HFFc6 (cell line): Measurements from ENCODE around the gene HLA-DOB. TPM values are rescaled to one million over a fixed set of nuclear protein-coding genes. Genes with fewer than 3 reads are reported as not detected.

ENCODE experiments used
- DNase-seq: peaks from one replicate; pipeline ENCODE4 v3.0.0-alpha.2; 2018
- H3K27ac Mint-ChIP-seq: 2 replicates; pipeline ENCODE4 v1.8.0; 2020; ENCODE audit warnings: mild to moderate bottlenecking, mixed read lengths
- H3K27me3 Mint-ChIP-seq: 2 replicates; pipeline ENCODE4 v1.8.0; 2021; ENCODE audit warnings: mild to moderate bottlenecking, moderate library complexity, mixed read lengths; ENCODE audit not compliant: insufficient read depth
- H3K36me3 Mint-ChIP-seq: 2 replicates; pipeline ENCODE4 v1.8.0; 2021; ENCODE audit warnings: low read depth, mixed read lengths
- H3K4me1 Mint-ChIP-seq: 2 replicates; pipeline ENCODE4 v1.8.0; 2020; ENCODE audit warnings: low read depth, mixed read lengths
- H3K4me3 Mint-ChIP-seq: 2 replicates; pipeline ENCODE4 v1.8.0; 2020; ENCODE audit warnings: mild to moderate bottlenecking, moderate library complexity, mixed read lengths
- H3K9me3 Mint-ChIP-seq: 2 replicates; pipeline ENCODE4 v1.8.0; 2020; ENCODE audit warnings: mild to moderate bottlenecking, mixed read lengths
- total RNA-seq, 6 experiments: library from RNA; stranded (reverse); fragmentation: NEBNext Ultra II Directional; extraction: Animal tissue kit (Norgen Biotek cat#: 25700); gene quantifications; 2 replicates in 1 of 6; 3 replicates in 5 of 6; pipeline ENCODE4 v1.2.3, GENCODE V29; 2021
- TF ChIP-seq, protein P1 (sequence below): fragments of 200-600 bp; sonication (generic); IDR thresholded peaks from 2 replicates; pipeline ENCODE4 v1.5.0; 2021; ENCODE audit warnings: antibody characterized with exemption, mild to moderate bottlenecking

The HLA-DOB gene
- total RNA-seq, 6 experiments from 2014 or later, result 0.14 to 0.28 TPM; not detected in 4

GRCh38 chr6:32837651-32838113 is 20.9 kb upstream of the HLA-DOB start:
- Mint-ChIP-seq H3K36me3 (peaks cover 22% of the 10 kb centered on the region), H3K27me3 (peaks cover 1% of the 10 kb centered on the region; the same call in 1 of the 2 replicates), H3K4me3 (peak overlapping the region; percentile 88), H3K9me3 (no peaks in the 10 kb centered on the region), H3K4me1 (peaks cover 34% of the 10 kb centered on the region), H3K27ac (peak overlapping the region; percentile 85)
- no peak for DNase-seq
- TF ChIP-seq, protein P1, sequence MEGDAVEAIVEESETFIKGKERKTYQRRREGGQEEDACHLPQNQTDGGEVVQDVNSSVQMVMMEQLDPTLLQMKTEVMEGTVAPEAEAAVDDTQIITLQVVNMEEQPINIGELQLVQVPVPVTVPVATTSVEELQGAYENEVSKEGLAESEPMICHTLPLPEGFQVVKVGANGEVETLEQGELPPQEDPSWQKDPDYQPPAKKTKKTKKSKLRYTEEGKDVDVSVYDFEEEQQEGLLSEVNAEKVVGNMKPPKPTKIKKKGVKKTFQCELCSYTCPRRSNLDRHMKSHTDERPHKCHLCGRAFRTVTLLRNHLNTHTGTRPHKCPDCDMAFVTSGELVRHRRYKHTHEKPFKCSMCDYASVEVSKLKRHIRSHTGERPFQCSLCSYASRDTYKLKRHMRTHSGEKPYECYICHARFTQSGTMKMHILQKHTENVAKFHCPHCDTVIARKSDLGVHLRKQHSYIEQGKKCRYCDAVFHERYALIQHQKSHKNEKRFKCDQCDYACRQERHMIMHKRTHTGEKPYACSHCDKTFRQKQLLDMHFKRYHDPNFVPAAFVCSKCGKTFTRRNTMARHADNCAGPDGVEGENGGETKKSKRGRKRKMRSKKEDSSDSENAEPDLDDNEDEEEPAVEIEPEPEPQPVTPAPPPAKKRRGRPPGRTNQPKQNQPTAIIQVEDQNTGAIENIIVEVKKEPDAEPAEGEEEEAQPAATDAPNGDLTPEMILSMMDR, result no peak

DNA sequence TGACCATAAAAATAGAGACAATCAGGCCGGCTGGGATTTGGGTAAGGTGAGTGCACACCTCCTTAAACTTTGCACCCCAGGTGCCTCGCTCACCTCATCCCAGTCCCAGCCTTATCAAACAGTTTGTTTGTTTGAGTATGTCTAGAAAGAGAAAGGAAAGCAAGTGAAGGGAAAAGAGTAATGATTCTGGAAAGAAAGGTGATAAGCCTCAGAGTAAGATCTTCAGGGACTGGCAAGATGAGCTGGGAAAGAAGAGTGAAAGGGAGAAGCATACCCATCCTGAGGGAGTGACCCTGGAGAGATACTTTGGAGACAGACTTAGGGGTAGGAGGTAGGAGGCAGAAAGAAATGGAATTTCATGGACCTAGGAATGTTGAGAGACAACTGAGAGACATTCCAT is 20.1 kb upstream of the HLA-DOB start:
- Mint-ChIP-seq H3K4me3 (peak overlapping the region; percentile 88), H3K27me3 (peaks cover 1% of the 10 kb centered on the region; the same call in 1 of the 2 replicates), H3K4me1 (peaks cover 26% of the 10 kb centered on the region), H3K27ac (peak overlapping the region; percentile 85), H3K36me3 (peaks cover 17% of the 10 kb centered on the region), H3K9me3 (no peaks in the 10 kb centered on the region)
- no peak for DNase-seq
- TF ChIP-seq, protein P1, result no peak

- TF ChIP-seq, protein P1, result no peak
- no peak for DNase-seq
- H3K4me1 Mint-ChIP-seq, result peaks cover 23% of the 10 kb centered on the region
- no peaks in the 10 kb centered on the region for H3K9me3 Mint-ChIP-seq
- no peak overlapping the region for H3K27ac Mint-ChIP-seq
- H3K4me3 Mint-ChIP-seq, result no peak overlapping the region
- H3K27me3 Mint-ChIP-seq, result peaks cover 1% of the 10 kb centered on the region; the same call in 1 of the 2 replicates
- H3K36me3 Mint-ChIP-seq, result 0 out of 2 replicates have a peak, but pooled peaks cover 7% of the 10 kb centered on the region
Observed at GRCh38 chr6:32835167-32835893, 18.5 kb upstream of the HLA-DOB start.

DNA sequence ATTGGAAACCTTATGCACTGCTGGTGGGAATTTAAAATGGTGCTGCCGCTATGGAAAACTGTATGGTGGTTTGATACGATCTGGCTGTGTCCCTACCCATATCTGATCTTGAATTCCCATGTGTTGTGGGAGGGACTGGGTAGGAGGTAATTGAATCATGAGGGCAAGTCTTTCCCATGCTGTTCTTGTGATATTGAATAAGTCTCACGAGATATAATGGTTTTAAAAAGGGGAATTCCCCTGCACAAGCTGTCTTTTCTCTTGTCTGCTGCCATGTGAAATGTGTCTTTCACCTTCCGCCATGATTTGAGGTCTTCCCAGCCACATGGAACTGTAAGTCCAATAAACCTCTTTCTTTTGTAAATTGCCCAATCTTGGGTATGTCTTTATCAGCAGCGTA is 16.9 kb upstream of the HLA-DOB start:
- no peaks in the 10 kb centered on the region for H3K9me3 Mint-ChIP-seq
- H3K27me3 Mint-ChIP-seq, result no peaks in the 10 kb centered on the region; the same call in 1 of the 2 replicates
- DNase-seq, result no peak
- TF ChIP-seq, protein P1, result no peak
- H3K27ac Mint-ChIP-seq, result no peak overlapping the region
- H3K36me3 Mint-ChIP-seq, result 0 out of 2 replicates have a peak, but pooled peaks cover 7% of the 10 kb centered on the region
- H3K4me1 Mint-ChIP-seq, result peaks cover 23% of the 10 kb centered on the region
- H3K4me3 Mint-ChIP-seq, result no peak overlapping the region

DNA sequence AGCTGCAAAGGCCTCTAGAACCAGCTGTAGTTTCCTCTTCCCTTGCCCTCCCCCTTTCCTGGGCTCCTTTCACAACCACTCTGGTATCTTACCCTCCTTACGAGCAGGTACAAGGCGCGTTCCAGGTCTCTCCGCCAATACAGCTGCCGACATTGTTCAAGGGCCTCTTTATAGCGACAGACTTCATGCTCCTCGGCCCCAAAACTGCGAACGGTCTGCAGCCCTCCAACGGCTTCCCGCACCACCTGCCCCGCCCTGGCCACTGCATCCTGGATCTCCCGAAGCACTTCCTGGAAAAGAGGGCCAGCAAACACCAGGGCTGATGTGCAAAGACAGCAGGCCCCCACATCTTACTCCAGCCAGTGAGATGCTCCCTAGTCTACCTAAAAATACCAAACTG is 15.7 kb upstream of the HLA-DOB start:
- Mint-ChIP-seq H3K27ac (no peak overlapping the region), H3K9me3 (no peaks in the 10 kb centered on the region), H3K27me3 (no peaks in the 10 kb centered on the region; the same call in 1 of the 2 replicates), H3K4me3 (no peak overlapping the region), H3K4me1 (peaks cover 21% of the 10 kb centered on the region), H3K36me3 (peaks cover 10% of the 10 kb centered on the region)
- DNase-seq, result no peak
- TF ChIP-seq, protein P1, result no peak
